Ectodermal cell (in vitro differentiated cells): ENCODE measurements around the gene FXYD3.
A peak's percentile ranks its signal among the peaks of the same experiment; 100 is the strongest.

Source experiments
- H3K27ac ChIP-seq: 2 replicates; pipeline ENCODE4 v1.7.0; 2013; ENCODE audit warnings: mild to moderate bottlenecking, low read depth, low read length; ENCODE audit not compliant: insufficient read depth, poor library complexity, severe bottlenecking
- H3K27me3 ChIP-seq: 2 replicates; pipeline ENCODE4 v1.7.0; 2013; ENCODE audit warnings: mild to moderate bottlenecking, low read length; ENCODE audit not compliant: insufficient read depth, control insufficient read depth, poor library complexity, severe bottlenecking
- H3K36me3 ChIP-seq: one replicate; pipeline ENCODE4 v1.7.0; 2013; ENCODE audit warnings: low read length; ENCODE audit not compliant: control insufficient read depth, insufficient read depth
- H3K4me1 ChIP-seq: one replicate; pipeline ENCODE4 v1.7.0; 2013; ENCODE audit warnings: low read length; ENCODE audit not compliant: control insufficient read depth, insufficient read depth
- H3K4me3 ChIP-seq: 2 replicates; pipeline ENCODE4 v1.7.0; 2013; ENCODE audit warnings: low read depth, low read length, control low read depth; ENCODE audit not compliant: insufficient read depth
- H3K9me3 ChIP-seq: 2 replicates; pipeline ENCODE4 v1.7.0; 2013; ENCODE audit warnings: mild to moderate bottlenecking, low read length, moderate library complexity; ENCODE audit not compliant: control insufficient read depth
- WGBS, 2 experiments: methylation state at CpG; one replicate each; pipeline ENCODE4 v1.1.7; 2013; ENCODE audit warnings: missing lambda C conversion rate in 2 of 2; 5-methylcytosine and 5-hydroxymethylcytosine counted together

The FXYD3 gene

GRCh38 chr19:35106291-35106583 is 9.4 kb upstream of the FXYD3 start:
- no peaks in the 10 kb centered on the region for H3K36me3 ChIP-seq
- no peak overlapping the region for H3K4me3 ChIP-seq
- no peak overlapping the region for H3K27ac ChIP-seq
- H3K4me1 ChIP-seq = no peaks in the 10 kb centered on the region
- no peaks in the 10 kb centered on the region for H3K27me3 ChIP-seq
- H3K9me3 ChIP-seq = no peaks in the 10 kb centered on the region
- WGBS, 2 experiments = 95% methylated on average over 9 of the region's 9 CpGs

GRCh38 chr19:35106898-35107541 is 8.6 kb upstream of the FXYD3 start:
- H3K36me3 ChIP-seq = no peaks in the 10 kb centered on the region
- no peaks in the 10 kb centered on the region for H3K4me1 ChIP-seq
- no peak overlapping the region for H3K4me3 ChIP-seq
- no peaks in the 10 kb centered on the region for H3K27me3 ChIP-seq
- no peaks in the 10 kb centered on the region for H3K9me3 ChIP-seq
- 91 to 94% methylated on average over 1 of the region's 2 CpGs for WGBS, 2 experiments
- no peak overlapping the region for H3K27ac ChIP-seq

GRCh38 chr19:35107545-35107944 is 8.1 kb upstream of the FXYD3 start:
- Histone ChIP-seq H3K27ac (no peak overlapping the region), H3K36me3 (no peaks in the 10 kb centered on the region)
- WGBS, 2 experiments = 49 to 51% methylated on average over 5 of the region's 5 CpGs

GRCh38 chr19:35108730-35109129 is 6.9 kb upstream of the FXYD3 start:
- no peaks in the 10 kb centered on the region for H3K4me1 ChIP-seq
- 85 to 86% methylated on average over 11 of the region's 11 CpGs for whole genome bisulfite sequencing, 2 experiments
- no peaks in the 10 kb centered on the region for H3K36me3 ChIP-seq
- H3K27ac ChIP-seq = no peak overlapping the region
- no peaks in the 10 kb centered on the region for H3K27me3 ChIP-seq
- H3K4me3 ChIP-seq = no peak overlapping the region
- no peaks in the 10 kb centered on the region for H3K9me3 ChIP-seq

More at GRCh38 chr19:35107545-35107944, 8.1 kb upstream of the FXYD3 start:
- Histone ChIP-seq H3K9me3 (no peaks in the 10 kb centered on the region), H3K4me3 (no peak overlapping the region), H3K4me1 (no peaks in the 10 kb centered on the region), H3K27me3 (no peaks in the 10 kb centered on the region)

- no peaks in the 10 kb centered on the region for H3K27me3 ChIP-seq
- WGBS, 2 experiments = 89 to 90% methylated on average over 22 of the region's 22 CpGs
- H3K4me3 ChIP-seq = no peak overlapping the region
- H3K36me3 ChIP-seq = no peaks in the 10 kb centered on the region
- H3K4me1 ChIP-seq = no peaks in the 10 kb centered on the region
- H3K9me3 ChIP-seq = no peaks in the 10 kb centered on the region
- no peak overlapping the region for H3K27ac ChIP-seq
Measured at GRCh38 chr19:35109395-35110112, 6.1 kb upstream of the FXYD3 start.

GRCh38 chr19:35110974-35111373 is 4.6 kb upstream of the FXYD3 start:
- 71 to 75% methylated on average over 5 of the region's 9 CpGs for WGBS, 2 experiments
- Histone ChIP-seq H3K4me1 (peaks cover 13% of the 10 kb centered on the region), H3K4me3 (no peak overlapping the region), H3K27ac (no peak overlapping the region), H3K9me3 (no peaks in the 10 kb centered on the region), H3K27me3 (no peaks in the 10 kb centered on the region), H3K36me3 (no peaks in the 10 kb centered on the region)

GRCh38 chr19:35112995-35113688 is 2.5 kb upstream of the FXYD3 start:
- H3K27ac ChIP-seq = no peak overlapping the region
- H3K27me3 ChIP-seq = no peaks in the 10 kb centered on the region
- H3K4me1 ChIP-seq = peaks cover 20% of the 10 kb centered on the region
- H3K9me3 ChIP-seq = no peaks in the 10 kb centered on the region
- no peaks in the 10 kb centered on the region for H3K36me3 ChIP-seq
- WGBS, 2 experiments = 89 to 90% methylated on average over 15 of the region's 15 CpGs
- no peak overlapping the region for H3K4me3 ChIP-seq

- no peaks in the 10 kb centered on the region for H3K27me3 ChIP-seq
- H3K4me1 ChIP-seq = peaks cover 20% of the 10 kb centered on the region
- H3K9me3 ChIP-seq = no peaks in the 10 kb centered on the region
- no peak overlapping the region for H3K27ac ChIP-seq
- peak overlapping the region; percentile 3 for H3K4me3 ChIP-seq
- no peaks in the 10 kb centered on the region for H3K36me3 ChIP-seq
- WGBS, 2 experiments = 17 to 19% methylated on average over 23 of the region's 23 CpGs
Measured at GRCh38 chr19:35114353-35115176, 1.1 kb upstream of the FXYD3 start.

GRCh38 chr19:35116072-35116801 is 614 bp downstream of the FXYD3 start:
- WGBS, 2 experiments = 92% methylated on average over 13 of the region's 13 CpGs
- Histone ChIP-seq H3K27me3 (no peaks in the 10 kb centered on the region), H3K9me3 (no peaks in the 10 kb centered on the region), H3K36me3 (no peaks in the 10 kb centered on the region), H3K4me1 (peaks cover 20% of the 10 kb centered on the region), H3K27ac (no peak overlapping the region), H3K4me3 (no peak overlapping the region)
